MM.1S (cell line): ENCODE results near the gene CX3CL1.

Source experiments
- EZH2phosphoT487 ChIP-seq: fragments of 300-600 bp; sonication (generic); IDR thresholded peaks from 2 replicates; pipeline ENCODE4 v1.6.1; 2018; ENCODE audit warnings: antibody characterized with exemption, low read length
- TF ChIP-seq, protein P1 (sequence below): fragments of 300-600 bp; sonication (generic); IDR thresholded peaks from 2 replicates; pipeline ENCODE4 v1.5.1; 2016; ENCODE audit warnings: antibody characterized with exemption, low read length, mixed read lengths

DNA sequence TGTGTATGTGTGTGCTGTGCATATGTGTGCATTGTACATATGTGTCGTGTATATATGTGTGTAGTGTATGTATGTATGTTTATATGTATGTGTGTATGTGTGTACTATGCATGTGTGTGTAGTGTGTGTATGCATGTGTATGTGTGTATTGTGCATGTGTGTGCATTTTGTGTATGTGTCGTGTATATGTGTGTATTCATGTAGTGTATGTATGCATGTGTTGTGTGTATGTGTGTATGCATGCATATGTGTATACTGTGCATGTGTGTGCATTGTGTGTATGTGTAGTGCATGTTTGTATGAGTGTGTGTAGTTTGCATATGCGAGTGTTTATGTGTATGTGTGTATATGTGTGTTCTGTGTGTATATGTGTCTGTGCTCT, 16.8 kb downstream of the CX3CL1 start:
- TF ChIP-seq, protein P1, sequence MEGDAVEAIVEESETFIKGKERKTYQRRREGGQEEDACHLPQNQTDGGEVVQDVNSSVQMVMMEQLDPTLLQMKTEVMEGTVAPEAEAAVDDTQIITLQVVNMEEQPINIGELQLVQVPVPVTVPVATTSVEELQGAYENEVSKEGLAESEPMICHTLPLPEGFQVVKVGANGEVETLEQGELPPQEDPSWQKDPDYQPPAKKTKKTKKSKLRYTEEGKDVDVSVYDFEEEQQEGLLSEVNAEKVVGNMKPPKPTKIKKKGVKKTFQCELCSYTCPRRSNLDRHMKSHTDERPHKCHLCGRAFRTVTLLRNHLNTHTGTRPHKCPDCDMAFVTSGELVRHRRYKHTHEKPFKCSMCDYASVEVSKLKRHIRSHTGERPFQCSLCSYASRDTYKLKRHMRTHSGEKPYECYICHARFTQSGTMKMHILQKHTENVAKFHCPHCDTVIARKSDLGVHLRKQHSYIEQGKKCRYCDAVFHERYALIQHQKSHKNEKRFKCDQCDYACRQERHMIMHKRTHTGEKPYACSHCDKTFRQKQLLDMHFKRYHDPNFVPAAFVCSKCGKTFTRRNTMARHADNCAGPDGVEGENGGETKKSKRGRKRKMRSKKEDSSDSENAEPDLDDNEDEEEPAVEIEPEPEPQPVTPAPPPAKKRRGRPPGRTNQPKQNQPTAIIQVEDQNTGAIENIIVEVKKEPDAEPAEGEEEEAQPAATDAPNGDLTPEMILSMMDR = no peak
- TF ChIP-seq EZH2phosphoT487 = no peak
